ENCODE measurements around the gene ARSA.

DNA sequence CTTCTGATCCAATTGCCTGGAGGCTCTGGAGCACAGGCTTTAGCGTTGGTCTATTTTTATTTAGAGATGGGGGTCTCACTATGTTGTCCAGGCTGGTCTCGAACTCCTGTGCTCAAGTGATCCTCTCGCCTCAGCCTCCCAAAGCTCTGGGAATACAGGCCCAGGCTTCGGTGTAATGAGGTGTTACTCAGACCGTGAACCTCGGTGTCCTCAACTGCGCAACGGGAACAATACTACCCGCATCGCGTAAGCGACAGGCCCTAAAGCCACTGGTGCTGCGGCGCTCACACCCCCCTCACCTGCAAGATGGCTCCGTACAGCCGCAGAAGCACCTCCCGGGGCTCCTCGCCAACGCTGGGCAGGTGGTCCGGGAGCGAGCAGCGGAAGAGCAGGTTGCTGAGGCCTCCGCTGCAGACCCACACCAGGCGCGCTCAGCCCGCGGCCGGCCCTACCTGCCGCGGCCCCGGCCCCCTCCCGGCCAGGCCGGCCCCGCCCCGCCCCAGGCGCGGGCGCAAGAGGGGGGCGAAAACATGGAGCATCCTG lies 45.9 kb downstream of the ARSA start:
- TF ChIP-seq, protein P1, sequence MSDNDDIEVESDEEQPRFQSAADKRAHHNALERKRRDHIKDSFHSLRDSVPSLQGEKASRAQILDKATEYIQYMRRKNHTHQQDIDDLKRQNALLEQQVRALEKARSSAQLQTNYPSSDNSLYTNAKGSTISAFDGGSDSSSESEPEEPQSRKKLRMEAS (IDR thresholded peaks at IDR 0.05; ENCODE audit: low read depth, low read length): no peak
- TF ChIP-seq POLR2A (IDR thresholded peaks at IDR 0.05; ENCODE audit: extremely low read depth, insufficient read length) (no peak), MYC (IDR thresholded peaks at IDR 0.05; ENCODE audit: low read depth, low read length) (no peak)
- TF ChIP-seq, protein P2, sequence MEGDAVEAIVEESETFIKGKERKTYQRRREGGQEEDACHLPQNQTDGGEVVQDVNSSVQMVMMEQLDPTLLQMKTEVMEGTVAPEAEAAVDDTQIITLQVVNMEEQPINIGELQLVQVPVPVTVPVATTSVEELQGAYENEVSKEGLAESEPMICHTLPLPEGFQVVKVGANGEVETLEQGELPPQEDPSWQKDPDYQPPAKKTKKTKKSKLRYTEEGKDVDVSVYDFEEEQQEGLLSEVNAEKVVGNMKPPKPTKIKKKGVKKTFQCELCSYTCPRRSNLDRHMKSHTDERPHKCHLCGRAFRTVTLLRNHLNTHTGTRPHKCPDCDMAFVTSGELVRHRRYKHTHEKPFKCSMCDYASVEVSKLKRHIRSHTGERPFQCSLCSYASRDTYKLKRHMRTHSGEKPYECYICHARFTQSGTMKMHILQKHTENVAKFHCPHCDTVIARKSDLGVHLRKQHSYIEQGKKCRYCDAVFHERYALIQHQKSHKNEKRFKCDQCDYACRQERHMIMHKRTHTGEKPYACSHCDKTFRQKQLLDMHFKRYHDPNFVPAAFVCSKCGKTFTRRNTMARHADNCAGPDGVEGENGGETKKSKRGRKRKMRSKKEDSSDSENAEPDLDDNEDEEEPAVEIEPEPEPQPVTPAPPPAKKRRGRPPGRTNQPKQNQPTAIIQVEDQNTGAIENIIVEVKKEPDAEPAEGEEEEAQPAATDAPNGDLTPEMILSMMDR (IDR thresholded peaks at IDR 0.05; ENCODE audit: low read depth, low read length): no peak
